Astrocyte (in vitro differentiated cells and primary cell): ENCODE results near the gene OS9. TPM values are rescaled to one million over a fixed set of nuclear protein-coding genes. Genes with fewer than 3 reads are reported as not detected.

Experiments used
- DNase-seq: peaks from one replicate; pipeline ENCODE4 v3.0.0-alpha.2; 2010; ENCODE audit warnings: low read depth
- FAIRE-seq: peaks from 2 replicates; lab custom pipeline; 2011; peaks lifted over from hg19 to GRCh38; lab: Jason Lieb, UNC
- H2AFZ ChIP-seq: 2 replicates; pipeline ENCODE4 v1.6.0; 2012; ENCODE audit warnings: low read depth, low read length, inconsistent platforms
- H3K27ac ChIP-seq: 2 replicates; pipeline ENCODE4 v1.5.1; 2011; ENCODE audit warnings: low read depth, low read length, inconsistent platforms
- H3K27me3 ChIP-seq: 2 replicates; pipeline ENCODE4 v1.6.0; 2011; ENCODE audit warnings: low read length, inconsistent platforms; ENCODE audit not compliant: insufficient read depth
- H3K36me3 ChIP-seq: 2 replicates; pipeline ENCODE4 v1.5.1; 2011; ENCODE audit warnings: low read length, inconsistent platforms; ENCODE audit not compliant: insufficient read depth
- H3K4me1 ChIP-seq: 2 replicates; pipeline ENCODE4 v1.5.1; 2011; ENCODE audit warnings: low read length, inconsistent platforms; ENCODE audit not compliant: insufficient read depth
- H3K4me2 ChIP-seq: 2 replicates; pipeline ENCODE4 v1.6.0; 2012; ENCODE audit warnings: low read length, inconsistent platforms
- H3K4me3 ChIP-seq: 2 replicates; pipeline ENCODE4 v1.5.1; 2011; ENCODE audit warnings: low read depth, mild to moderate bottlenecking, low read length, inconsistent platforms; ENCODE audit not compliant: insufficient read depth
- H3K79me2 ChIP-seq: 2 replicates; pipeline ENCODE4 v1.6.0; 2012; ENCODE audit warnings: mild to moderate bottlenecking, low read length, inconsistent platforms; ENCODE audit not compliant: insufficient read depth
- H3K9ac ChIP-seq: 2 replicates; pipeline ENCODE4 v1.6.0; 2012; ENCODE audit warnings: mild to moderate bottlenecking, low read length, inconsistent platforms
- H3K9me3 ChIP-seq: 2 replicates; pipeline ENCODE4 v1.5.1; 2012; ENCODE audit warnings: low read depth, mild to moderate bottlenecking, low read length, inconsistent platforms; ENCODE audit not compliant: insufficient read depth
- H4K20me1 ChIP-seq: 2 replicates; pipeline ENCODE4 v1.6.0; 2012; ENCODE audit warnings: low read length, inconsistent platforms; ENCODE audit not compliant: insufficient read depth
- H3K27ac Mint-ChIP-seq: one replicate; pipeline ENCODE4 v1.8.0; 2021; ENCODE audit warnings: mild to moderate bottlenecking, mixed read lengths; ENCODE audit not compliant: unreplicated experiment
- H3K27me3 Mint-ChIP-seq: one replicate; pipeline ENCODE4 v1.8.0; 2021; ENCODE audit warnings: low read depth, mixed read lengths; ENCODE audit not compliant: unreplicated experiment
- H3K36me3 Mint-ChIP-seq: one replicate; pipeline ENCODE4 v1.8.0; 2021; ENCODE audit warnings: low read depth, mixed read lengths; ENCODE audit not compliant: unreplicated experiment
- H3K4me1 Mint-ChIP-seq: one replicate; pipeline ENCODE4 v1.8.0; 2021; ENCODE audit warnings: low read depth, mixed read lengths; ENCODE audit not compliant: unreplicated experiment
- H3K4me3 Mint-ChIP-seq: one replicate; pipeline ENCODE4 v1.8.0; 2021; ENCODE audit warnings: mild to moderate bottlenecking, moderate library complexity, mixed read lengths; ENCODE audit not compliant: unreplicated experiment
- H3K9me3 Mint-ChIP-seq: one replicate; pipeline ENCODE4 v1.8.0; 2021; ENCODE audit warnings: mild to moderate bottlenecking, mixed read lengths; ENCODE audit not compliant: unreplicated experiment
- EZH2 ChIP-seq: IDR thresholded peaks from 2 replicates; pipeline ENCODE4 v1.6.1; 2012; ENCODE audit warnings: mild to moderate bottlenecking, low read length, inconsistent platforms; ENCODE audit not compliant: insufficient read depth
- total RNA-seq: library from RNA; stranded (reverse); gene quantifications from 2 replicates; pipeline ENCODE4 v1.2.1, GENCODE V29; 2021
- TF ChIP-seq, protein P1 (sequence below): IDR thresholded peaks from 2 replicates; pipeline ENCODE4 v1.5.1; 2011; ENCODE audit warnings: low read depth, mild to moderate bottlenecking, inconsistent platforms, low read length, moderate library complexity; ENCODE audit not compliant: insufficient read depth

The OS9 gene
- total RNA-seq, 1 donor from 2014 or later: 194 TPM

DNA sequence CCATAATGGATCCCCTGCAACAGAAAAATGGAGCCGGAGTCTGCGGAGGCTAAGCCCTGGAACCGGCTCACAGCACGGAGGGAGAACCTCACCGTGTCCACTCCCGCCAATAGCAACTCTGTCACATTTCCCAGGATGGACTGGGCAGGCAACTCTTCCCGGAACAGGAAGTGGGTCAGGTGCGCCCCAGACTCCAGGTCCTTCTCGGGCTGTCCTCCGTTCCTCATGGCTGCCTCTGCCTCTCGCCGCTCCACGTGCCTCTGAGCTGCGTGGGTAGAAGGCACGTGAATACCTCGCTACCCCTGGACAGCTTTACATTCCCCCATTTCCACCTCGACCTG lies 70.7 kb downstream of the OS9 start:
- Histone ChIP-seq H3K4me3 (peak overlapping the region; percentile 44), H3K4me2 (peak overlapping the region; percentile 80), H3K9me3 (no peaks in the 10 kb centered on the region), H4K20me1 (peaks cover 10% of the 10 kb centered on the region), H3K79me2 (no peaks in the 10 kb centered on the region), H3K4me1 (peaks cover 26% of the 10 kb centered on the region), H3K9ac (peak overlapping the region; percentile 31), H2AFZ (peak overlapping the region; percentile 49), H3K27ac (no peak overlapping the region), H3K36me3 (no peaks in the 10 kb centered on the region), H3K27me3 (peaks cover 36% of the 10 kb centered on the region)
- FAIRE-seq: no peak
- no peak overlapping the region for H3K27ac Mint-ChIP-seq
- H3K27me3 Mint-ChIP-seq: peaks cover 50% of the 10 kb centered on the region
- peaks cover 20% of the 10 kb centered on the region for H3K36me3 Mint-ChIP-seq
- peaks cover 5% of the 10 kb centered on the region for H3K4me1 Mint-ChIP-seq
- no peaks in the 10 kb centered on the region for H3K9me3 Mint-ChIP-seq
- no peak for DNase-seq
- H3K4me3 Mint-ChIP-seq: no peak overlapping the region
- TF ChIP-seq, protein P1, sequence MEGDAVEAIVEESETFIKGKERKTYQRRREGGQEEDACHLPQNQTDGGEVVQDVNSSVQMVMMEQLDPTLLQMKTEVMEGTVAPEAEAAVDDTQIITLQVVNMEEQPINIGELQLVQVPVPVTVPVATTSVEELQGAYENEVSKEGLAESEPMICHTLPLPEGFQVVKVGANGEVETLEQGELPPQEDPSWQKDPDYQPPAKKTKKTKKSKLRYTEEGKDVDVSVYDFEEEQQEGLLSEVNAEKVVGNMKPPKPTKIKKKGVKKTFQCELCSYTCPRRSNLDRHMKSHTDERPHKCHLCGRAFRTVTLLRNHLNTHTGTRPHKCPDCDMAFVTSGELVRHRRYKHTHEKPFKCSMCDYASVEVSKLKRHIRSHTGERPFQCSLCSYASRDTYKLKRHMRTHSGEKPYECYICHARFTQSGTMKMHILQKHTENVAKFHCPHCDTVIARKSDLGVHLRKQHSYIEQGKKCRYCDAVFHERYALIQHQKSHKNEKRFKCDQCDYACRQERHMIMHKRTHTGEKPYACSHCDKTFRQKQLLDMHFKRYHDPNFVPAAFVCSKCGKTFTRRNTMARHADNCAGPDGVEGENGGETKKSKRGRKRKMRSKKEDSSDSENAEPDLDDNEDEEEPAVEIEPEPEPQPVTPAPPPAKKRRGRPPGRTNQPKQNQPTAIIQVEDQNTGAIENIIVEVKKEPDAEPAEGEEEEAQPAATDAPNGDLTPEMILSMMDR: no peak
- TF ChIP-seq EZH2: no peak

DNA sequence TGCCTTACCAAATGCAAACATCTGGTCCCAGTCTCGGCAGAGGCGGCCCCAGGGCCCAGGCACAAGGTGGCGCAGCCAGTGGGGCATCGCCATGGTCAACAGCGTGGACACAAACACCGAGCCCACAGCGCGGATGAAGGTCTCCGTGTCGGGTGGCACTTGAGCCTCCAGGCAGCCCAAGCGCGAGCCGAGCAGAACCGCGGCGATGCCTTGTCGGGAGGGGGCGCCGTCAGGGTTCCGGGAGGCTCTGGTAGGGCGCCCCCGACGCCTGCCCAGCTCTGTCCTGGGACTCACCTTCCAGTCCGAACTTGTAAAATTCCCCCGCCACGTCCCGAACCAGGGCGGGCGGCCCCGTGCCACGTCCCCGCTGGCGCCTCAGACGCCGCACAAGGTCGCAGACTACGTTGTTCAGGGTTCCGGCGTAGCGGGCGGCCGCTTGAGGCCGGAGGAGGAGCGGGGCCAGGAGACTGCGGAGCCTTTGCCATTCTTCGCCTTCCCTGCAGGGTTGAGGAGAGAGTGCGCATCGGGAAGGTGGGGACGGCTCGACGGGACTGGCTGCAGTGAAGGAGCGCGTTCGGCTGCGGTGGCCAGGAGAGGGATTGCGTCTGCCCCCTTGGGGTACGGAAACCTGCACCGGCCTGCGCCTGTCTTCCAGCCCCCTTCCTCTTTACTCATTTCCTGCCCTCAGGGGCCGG lies 71.2 kb downstream of the OS9 start:
- H3K4me3 ChIP-seq: peak overlapping the region; percentile 44
- H4K20me1 ChIP-seq: peaks cover 5% of the 10 kb centered on the region
- H3K27ac ChIP-seq: no peak overlapping the region
- H3K9me3 ChIP-seq: no peaks in the 10 kb centered on the region
- FAIRE-seq (no peak), DNase-seq (no peak)
- peaks cover 26% of the 10 kb centered on the region for H3K4me1 ChIP-seq
- Mint-ChIP-seq H3K9me3 (no peaks in the 10 kb centered on the region), H3K36me3 (peaks cover 20% of the 10 kb centered on the region), H3K27ac (no peak overlapping the region), H3K4me3 (no peak overlapping the region), H3K4me1 (peaks cover 5% of the 10 kb centered on the region), H3K27me3 (peaks cover 50% of the 10 kb centered on the region)
- no peaks in the 10 kb centered on the region for H3K79me2 ChIP-seq
- no peaks in the 10 kb centered on the region for H3K36me3 ChIP-seq
- TF ChIP-seq EZH2: peak; percentile 98
- TF ChIP-seq, protein P1: no peak
- peaks cover 36% of the 10 kb centered on the region for H3K27me3 ChIP-seq
- peak overlapping the region; percentile 80 for H3K4me2 ChIP-seq
- peak overlapping the region; percentile 49 for H2AFZ ChIP-seq
- peak overlapping the region; percentile 31 for H3K9ac ChIP-seq
